ENCODE measurements around the gene NFASC. TPM values are rescaled to one million over a fixed set of nuclear protein-coding genes. Genes with fewer than 3 reads are reported as not detected.

Gene NFASC
- total RNA-seq, 1 experiment from 2014 or later, result 20.1 TPM

DNA sequence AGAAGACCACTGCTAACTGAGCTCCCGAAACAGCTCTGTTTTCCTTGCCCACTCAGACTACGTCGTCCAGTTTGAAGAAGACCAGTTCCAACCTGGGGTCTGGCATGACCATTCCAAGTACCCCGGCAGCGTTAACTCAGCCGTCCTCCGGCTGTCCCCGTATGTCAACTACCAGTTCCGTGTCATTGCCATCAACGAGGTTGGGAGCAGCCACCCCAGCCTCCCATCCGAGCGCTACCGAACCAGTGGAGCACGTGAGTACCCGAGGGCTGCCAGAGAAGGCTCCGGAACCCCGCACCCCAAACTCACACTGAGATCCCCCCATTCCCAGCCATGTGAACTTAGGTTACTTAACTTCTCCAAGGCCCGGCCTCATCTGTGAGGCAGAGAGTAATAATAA, 108.6 kb downstream of the NFASC start:
- Mint-ChIP-seq H3K27me3 (ENCODE audit: low read depth) (no peaks in the 10 kb centered on the region), H3K36me3 (no peaks in the 10 kb centered on the region), H3K27ac (no peak overlapping the region), H3K4me1 (no peaks in the 10 kb centered on the region), H3K9me3 (no peaks in the 10 kb centered on the region), H3K4me3 (no peak overlapping the region)
- ChIA-PET CTCF (interaction anchor here (0.8 to 2.9 kb wide), 6 partner anchors 10 to 172 kb away, joined by 3 to 17 read pairs (median 5); no protein-coding TSS in a partner anchor), POLR2A (no interaction called here)
- no peak for DNase-seq (ENCODE audit: low spot score)
- TF ChIP-seq ERG (CRISPR knock-in tag; IDR thresholded peaks at IDR 0.05), result no peak
- TF ChIP-seq NR1H2 (CRISPR knock-in tag; IDR thresholded peaks at IDR 0.05), result no peak
- TF ChIP-seq, protein P1, sequence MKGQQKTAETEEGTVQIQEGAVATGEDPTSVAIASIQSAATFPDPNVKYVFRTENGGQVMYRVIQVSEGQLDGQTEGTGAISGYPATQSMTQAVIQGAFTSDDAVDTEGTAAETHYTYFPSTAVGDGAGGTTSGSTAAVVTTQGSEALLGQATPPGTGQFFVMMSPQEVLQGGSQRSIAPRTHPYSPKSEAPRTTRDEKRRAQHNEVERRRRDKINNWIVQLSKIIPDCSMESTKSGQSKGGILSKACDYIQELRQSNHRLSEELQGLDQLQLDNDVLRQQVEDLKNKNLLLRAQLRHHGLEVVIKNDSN (CRISPR knock-in tag; IDR thresholded peaks at IDR 0.05), result no peak
- ATAC-seq, result no peak

GRCh38 chr1:204979891-204980649, 109.4 kb downstream of the NFASC start:
- no peaks in the 10 kb centered on the region for H3K4me1 Mint-ChIP-seq
- H3K36me3 Mint-ChIP-seq, result no peaks in the 10 kb centered on the region
- H3K27me3 Mint-ChIP-seq (ENCODE audit: low read depth), result no peaks in the 10 kb centered on the region
- H3K27ac Mint-ChIP-seq, result no peak overlapping the region
- no peak for DNase-seq (ENCODE audit: low spot score)
- no peak overlapping the region for H3K4me3 Mint-ChIP-seq
- POLR2A ChIA-PET, result no interaction called here
- no peak for ATAC-seq
- H3K9me3 Mint-ChIP-seq, result no peaks in the 10 kb centered on the region
- CTCF ChIA-PET, result interaction anchor here (1.0 to 2.9 kb wide), 4 partner anchors 9 to 173 kb away, joined by 3 to 17 read pairs (median 10); no protein-coding TSS in a partner anchor
- TF ChIP-seq FOXP1 (CRISPR knock-in tag; IDR thresholded peaks at IDR 0.05; ENCODE audit: borderline replicate concordance) (no peak), FOXP4 (CRISPR knock-in tag; IDR thresholded peaks at IDR 0.05) (no peak)
- TF ChIP-seq, protein P2, sequence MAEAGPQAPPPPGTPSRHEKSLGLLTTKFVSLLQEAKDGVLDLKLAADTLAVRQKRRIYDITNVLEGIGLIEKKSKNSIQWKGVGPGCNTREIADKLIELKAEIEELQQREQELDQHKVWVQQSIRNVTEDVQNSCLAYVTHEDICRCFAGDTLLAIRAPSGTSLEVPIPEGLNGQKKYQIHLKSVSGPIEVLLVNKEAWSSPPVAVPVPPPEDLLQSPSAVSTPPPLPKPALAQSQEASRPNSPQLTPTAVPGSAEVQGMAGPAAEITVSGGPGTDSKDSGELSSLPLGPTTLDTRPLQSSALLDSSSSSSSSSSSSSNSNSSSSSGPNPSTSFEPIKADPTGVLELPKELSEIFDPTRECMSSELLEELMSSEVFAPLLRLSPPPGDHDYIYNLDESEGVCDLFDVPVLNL (CRISPR knock-in tag; IDR thresholded peaks at IDR 0.05; ENCODE audit: borderline replicate concordance, low read depth), result no peak
- TF ChIP-seq, protein P3, sequence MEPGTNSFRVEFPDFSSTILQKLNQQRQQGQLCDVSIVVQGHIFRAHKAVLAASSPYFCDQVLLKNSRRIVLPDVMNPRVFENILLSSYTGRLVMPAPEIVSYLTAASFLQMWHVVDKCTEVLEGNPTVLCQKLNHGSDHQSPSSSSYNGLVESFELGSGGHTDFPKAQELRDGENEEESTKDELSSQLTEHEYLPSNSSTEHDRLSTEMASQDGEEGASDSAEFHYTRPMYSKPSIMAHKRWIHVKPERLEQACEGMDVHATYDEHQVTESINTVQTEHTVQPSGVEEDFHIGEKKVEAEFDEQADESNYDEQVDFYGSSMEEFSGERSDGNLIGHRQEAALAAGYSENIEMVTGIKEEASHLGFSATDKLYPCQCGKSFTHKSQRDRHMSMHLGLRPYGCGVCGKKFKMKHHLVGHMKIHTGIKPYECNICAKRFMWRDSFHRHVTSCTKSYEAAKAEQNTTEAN (CRISPR knock-in tag; IDR thresholded peaks at IDR 0.05), result no peak
- TF ChIP-seq, protein P4, sequence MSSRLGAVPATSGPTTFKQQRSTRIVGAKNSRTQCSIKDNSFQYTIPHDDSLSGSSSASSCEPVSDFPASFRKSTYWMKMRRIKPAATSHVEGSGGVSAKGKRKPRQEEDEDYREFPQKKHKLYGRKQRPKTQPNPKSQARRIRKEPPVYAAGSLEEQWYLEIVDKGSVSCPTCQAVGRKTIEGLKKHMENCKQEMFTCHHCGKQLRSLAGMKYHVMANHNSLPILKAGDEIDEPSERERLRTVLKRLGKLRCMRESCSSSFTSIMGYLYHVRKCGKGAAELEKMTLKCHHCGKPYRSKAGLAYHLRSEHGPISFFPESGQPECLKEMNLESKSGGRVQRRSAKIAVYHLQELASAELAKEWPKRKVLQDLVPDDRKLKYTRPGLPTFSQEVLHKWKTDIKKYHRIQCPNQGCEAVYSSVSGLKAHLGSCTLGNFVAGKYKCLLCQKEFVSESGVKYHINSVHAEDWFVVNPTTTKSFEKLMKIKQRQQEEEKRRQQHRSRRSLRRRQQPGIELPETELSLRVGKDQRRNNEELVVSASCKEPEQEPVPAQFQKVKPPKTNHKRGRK (CRISPR knock-in tag; IDR thresholded peaks at IDR 0.05; ENCODE audit: borderline replicate concordance), result no peak

- no peak overlapping the region for H3K4me3 Mint-ChIP-seq
- DNase-seq (ENCODE audit: low spot score) (no peak), ATAC-seq (no peak)
- no peaks in the 10 kb centered on the region for H3K36me3 Mint-ChIP-seq
- no peak overlapping the region for H3K27ac Mint-ChIP-seq
- no peaks in the 10 kb centered on the region for H3K9me3 Mint-ChIP-seq
- no peaks in the 10 kb centered on the region for H3K4me1 Mint-ChIP-seq
- ChIA-PET POLR2A (no interaction called here), CTCF (interaction anchor here (1.0 to 2.9 kb wide), 4 partner anchors 8 to 174 kb away, joined by 3 to 11 read pairs (median 8); no protein-coding TSS in a partner anchor)
- H3K27me3 Mint-ChIP-seq (ENCODE audit: low read depth), result no peaks in the 10 kb centered on the region
- TF ChIP-seq, protein P5, sequence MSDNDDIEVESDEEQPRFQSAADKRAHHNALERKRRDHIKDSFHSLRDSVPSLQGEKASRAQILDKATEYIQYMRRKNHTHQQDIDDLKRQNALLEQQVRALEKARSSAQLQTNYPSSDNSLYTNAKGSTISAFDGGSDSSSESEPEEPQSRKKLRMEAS (CRISPR knock-in tag; IDR thresholded peaks at IDR 0.05), result no peak
- TF ChIP-seq TEAD4 (CRISPR knock-in tag; IDR thresholded peaks at IDR 0.05), result no peak
- TF ChIP-seq PREB (CRISPR knock-in tag; IDR thresholded peaks at IDR 0.05; ENCODE audit: borderline replicate concordance), result no peak
- TF ChIP-seq RELA (CRISPR knock-in tag; IDR thresholded peaks at IDR 0.05; ENCODE audit: borderline replicate concordance), result no peak
- no peak for TF ChIP-seq STAT6 (CRISPR knock-in tag; conservative IDR thresholded peaks at IDR 0.05; ENCODE audit: low read depth)
- TF ChIP-seq MLX (CRISPR knock-in tag; IDR thresholded peaks at IDR 0.05), result no peak
- no peak for TF ChIP-seq KAT7 (CRISPR knock-in tag; IDR thresholded peaks at IDR 0.05; ENCODE audit: borderline replicate concordance)
Measured at GRCh38 chr1:204980840-204981405, 110.3 kb downstream of the NFASC start.

Measured in WTC11 (cell line).